Brain pericyte (primary cell): Measurements from ENCODE around the gene NTMT2.

ENCODE experiments used
- DNase-seq: peaks from one replicate; pipeline ENCODE4 v3.0.0-alpha.2; 2012; ENCODE audit warnings: low read depth, low spot score

The NTMT2 gene

DNA sequence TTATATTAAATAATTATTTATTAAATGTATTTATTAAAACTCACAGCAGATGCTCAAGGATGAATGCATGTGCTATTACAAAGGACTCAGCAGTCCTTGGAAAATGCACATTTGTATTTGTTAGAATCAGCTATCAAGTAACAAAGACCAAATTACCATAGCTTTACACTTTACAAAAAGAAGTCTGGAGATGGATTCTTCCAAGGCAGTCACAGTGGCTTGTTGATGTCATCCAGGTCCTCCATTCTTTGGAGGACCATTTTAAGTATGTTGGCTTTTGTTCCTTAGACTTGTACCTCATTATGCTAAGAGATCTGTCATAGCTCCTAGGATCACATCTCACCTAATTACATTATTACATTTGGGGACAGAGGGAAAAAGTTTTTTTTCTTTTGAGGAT lies 63.4 kb downstream of the NTMT2 start:
- no peak for DNase-seq

- no peak for DNase-seq
Measured at GRCh38 chr1:170210142-170210541, 64.4 kb downstream of the NTMT2 start.

DNA sequence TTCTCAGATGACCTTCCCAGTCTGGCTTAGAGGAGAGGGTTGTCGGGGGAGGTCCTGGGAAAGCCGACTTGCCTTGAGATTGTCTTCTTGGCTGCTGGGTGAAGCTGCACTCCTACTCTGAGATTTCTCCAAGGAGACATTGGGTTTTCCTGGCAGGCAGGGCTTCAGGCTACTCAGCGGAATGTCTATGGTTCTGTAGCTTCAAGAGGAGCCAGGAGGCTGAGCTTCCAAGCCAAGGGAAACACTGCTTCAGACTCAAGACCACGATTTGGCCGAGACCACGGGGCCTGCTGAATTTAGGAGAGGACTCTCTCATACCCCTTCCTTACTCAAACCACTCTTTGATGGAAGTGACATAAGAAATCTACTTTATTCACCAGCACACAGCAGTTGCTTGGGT lies 67.8 kb downstream of the NTMT2 start:
- no peak for DNase-seq

GRCh38 chr1:170214117-170215032 lies 68.6 kb downstream of the NTMT2 start:
- DNase-seq: no peak

DNA sequence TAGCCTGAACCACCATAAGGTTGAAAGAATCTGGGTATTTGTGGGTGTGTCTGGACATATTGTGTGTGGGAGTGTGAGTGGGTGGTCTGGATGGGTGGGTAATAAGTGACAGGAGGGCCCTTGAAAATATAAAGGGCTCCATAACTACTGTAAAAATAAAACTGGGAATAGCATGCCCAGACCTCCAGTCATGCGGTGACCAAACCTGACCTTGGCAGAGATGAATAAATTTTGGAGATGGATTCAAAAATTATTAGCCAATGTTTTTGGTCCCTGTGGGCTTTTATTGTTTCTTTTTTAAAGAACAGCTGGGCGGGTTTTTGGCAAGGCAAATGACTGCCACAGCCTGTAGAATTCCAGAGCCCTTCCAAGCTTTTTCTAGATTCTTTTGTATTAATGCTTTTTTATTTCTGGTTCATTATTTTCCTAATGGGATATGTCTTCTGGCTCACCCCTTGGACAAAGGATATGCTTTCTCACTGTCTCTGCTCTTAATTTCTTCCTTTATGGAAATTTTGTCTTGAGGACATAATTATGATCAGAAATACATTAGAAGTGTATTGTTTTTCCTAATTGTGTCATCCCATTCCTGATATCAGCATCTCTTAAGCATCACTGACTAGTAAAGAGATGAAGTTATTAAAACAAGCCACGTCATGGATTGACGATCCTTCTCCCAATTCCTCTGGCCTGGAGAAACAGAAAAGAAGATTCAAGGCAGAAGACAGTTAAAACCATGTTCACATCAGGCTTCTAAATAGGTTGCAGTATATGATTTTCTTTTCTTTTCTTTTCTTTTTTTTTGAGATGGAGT lies 69.5 kb downstream of the NTMT2 start:
- DNase-seq: no peak

GRCh38 chr1:170217517-170218256 lies 71.9 kb downstream of the NTMT2 start:
- DNase-seq: no peak

DNA sequence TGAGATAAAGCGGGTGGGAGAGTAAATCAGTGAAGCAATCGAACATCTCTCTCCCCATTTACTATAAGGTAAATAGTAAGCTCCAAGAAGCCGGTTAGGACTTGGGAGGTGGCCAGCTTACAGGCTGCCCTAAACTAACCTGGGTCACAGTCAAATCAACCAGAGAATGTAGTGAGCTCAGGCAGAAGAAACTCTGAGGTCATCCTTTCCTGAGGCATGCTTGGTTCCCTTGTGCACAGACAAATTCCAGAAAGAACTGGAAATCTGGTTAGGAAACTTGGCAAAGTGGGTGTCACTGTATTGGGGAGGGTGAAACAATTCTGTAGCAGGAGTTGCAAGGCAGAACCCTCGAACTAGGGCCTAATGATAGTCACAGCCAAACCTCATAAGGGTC lies 72.5 kb downstream of the NTMT2 start:
- DNase-seq: no peak
